ENCODE results near the gene APOO. TPM values are rescaled to one million over a fixed set of nuclear protein-coding genes. Genes with fewer than 3 reads are reported as not detected.

The APOO gene
- total RNA-seq, 4 donors from 2014 or later = 12.1 to 20.6 (median 17.8) TPM

GRCh38 chrX:23890933-23891332 lies 16.8 kb downstream of the APOO start:
- TF ChIP-seq POLR2A (IDR thresholded peaks at IDR 0.05) (no peak), CTCF (IDR thresholded peaks at IDR 0.05) (no peak)
- Histone ChIP-seq H3K27ac (no peak overlapping the region), H3K27me3 (no peaks in the 10 kb centered on the region), H3K36me3 (no peaks in the 10 kb centered on the region), H3K9me3 (no peaks in the 10 kb centered on the region), H3K4me3 (no peak overlapping the region), H3K4me1 (no peaks in the 10 kb centered on the region)
- DNase-seq = no peak

- H3K27ac ChIP-seq = peak overlapping the region in 2 of 4 donors; percentile 52 to 81
- H3K4me3 ChIP-seq = no peak overlapping the region
- H3K9me3 ChIP-seq = no peaks in the 10 kb centered on the region
- no peak for TF ChIP-seq CTCF (IDR thresholded peaks at IDR 0.05)
- no peak for TF ChIP-seq POLR2A (IDR thresholded peaks at IDR 0.05)
- H3K4me1 ChIP-seq = no peaks in the 10 kb centered on the region
- DNase-seq = no peak
- no peaks in the 10 kb centered on the region for H3K36me3 ChIP-seq
- H3K27me3 ChIP-seq = no peaks in the 10 kb centered on the region
These were observed 18.7 kb downstream of the APOO start for GRCh38 chrX:23888887-23889501.

- H3K27me3 ChIP-seq = no peaks in the 10 kb centered on the region
- peak overlapping the region in 2 of 4 donors; percentile 74 to 81 for H3K27ac ChIP-seq
- H3K36me3 ChIP-seq = no peaks in the 10 kb centered on the region
- TF ChIP-seq POLR2A (IDR thresholded peaks at IDR 0.05) = no peak
- peak in 1 of 6 experiments; percentile 11 for TF ChIP-seq CTCF (IDR thresholded peaks at IDR 0.05)
- peaks cover 0 to 7% (median 0%) of the 10 kb centered on the region in 4 donors for H3K4me1 ChIP-seq
- H3K4me3 ChIP-seq = no peak overlapping the region
- no peaks in the 10 kb centered on the region for H3K9me3 ChIP-seq
- no peak for DNase-seq
These were observed 19.8 kb downstream of the APOO start for GRCh38 chrX:23887918-23888317.

- peak overlapping the region in 2 of 4 donors; percentile 74 to 81 for H3K27ac ChIP-seq
- no peaks in the 10 kb centered on the region for H3K9me3 ChIP-seq
- peak in 1 of 3 donors; percentile 65 for DNase-seq
- no peak overlapping the region for H3K4me3 ChIP-seq
- no peaks in the 10 kb centered on the region for H3K36me3 ChIP-seq
- peaks cover 0 to 7% (median 0%) of the 10 kb centered on the region in 4 donors for H3K4me1 ChIP-seq
- TF ChIP-seq POLR2A (IDR thresholded peaks at IDR 0.05) (no peak), CTCF (IDR thresholded peaks at IDR 0.05) (no peak)
- no peaks in the 10 kb centered on the region for H3K27me3 ChIP-seq
These were observed 20.3 kb downstream of the APOO start for GRCh38 chrX:23887451-23887850.

GRCh38 chrX:23885803-23886202 lies 21.9 kb downstream of the APOO start:
- Histone ChIP-seq H3K36me3 (no peaks in the 10 kb centered on the region), H3K4me3 (no peak overlapping the region), H3K27me3 (no peaks in the 10 kb centered on the region), H3K4me1 (peaks cover 0 to 7% (median 0%) of the 10 kb centered on the region in 4 donors), H3K27ac (no peak overlapping the region), H3K9me3 (no peaks in the 10 kb centered on the region)
- TF ChIP-seq POLR2A (IDR thresholded peaks at IDR 0.05) = no peak
- DNase-seq = no peak

- H3K4me1 ChIP-seq = peaks cover 0 to 7% (median 0%) of the 10 kb centered on the region in 4 donors
- H3K36me3 ChIP-seq = no peaks in the 10 kb centered on the region
- no peak for DNase-seq
- H3K27ac ChIP-seq = peak overlapping the region in 1 of 4 donors; percentile 17
- no peak overlapping the region for H3K4me3 ChIP-seq
- H3K9me3 ChIP-seq = no peaks in the 10 kb centered on the region
- no peaks in the 10 kb centered on the region for H3K27me3 ChIP-seq
- TF ChIP-seq CTCF (IDR thresholded peaks at IDR 0.05) (no peak), POLR2A (IDR thresholded peaks at IDR 0.05) (no peak)
These were observed 23.2 kb downstream of the APOO start for GRCh38 chrX:23884427-23885024.
